GM18519 (cell line): ENCODE results near the gene CRACDL.

Experiments used
- ATAC-seq: cut with Tn5 transposase; IDR thresholded peaks from one replicate; pipeline ENCODE4 v1.9.1; 2021; ENCODE audit warnings: mild to moderate bottlenecking, moderate library complexity; ENCODE audit not compliant: unreplicated experiment, low FRiP score

Gene CRACDL

GRCh38 chr2:98928242-98928641 is 7.8 kb downstream of the CRACDL start:
- ATAC-seq: no peak

GRCh38 chr2:98927027-98927426 is 9.0 kb downstream of the CRACDL start:
- ATAC-seq: no peak

- no peak for ATAC-seq
These were observed 9.4 kb downstream of the CRACDL start for GRCh38 chr2:98926601-98927000.

- ATAC-seq: no peak
These were observed 11.1 kb downstream of the CRACDL start for GRCh38 chr2:98924910-98925309.

GRCh38 chr2:98924038-98924830 is 11.8 kb downstream of the CRACDL start:
- no peak for ATAC-seq

- ATAC-seq: no peak
These were observed 12.6 kb downstream of the CRACDL start for GRCh38 chr2:98923244-98923940.

GRCh38 chr2:98921062-98921461 is 15.0 kb downstream of the CRACDL start:
- ATAC-seq: no peak

- ATAC-seq: no peak
These were observed 19.0 kb downstream of the CRACDL start for GRCh38 chr2:98917031-98917471.

GRCh38 chr2:98915751-98916358 is 20.2 kb downstream of the CRACDL start:
- ATAC-seq: no peak

- no peak for ATAC-seq
These were observed 21.1 kb downstream of the CRACDL start for GRCh38 chr2:98914713-98915580.

- no peak for ATAC-seq
These were observed 21.9 kb downstream of the CRACDL start for GRCh38 chr2:98913916-98914712.

GRCh38 chr2:98912957-98913915 is 22.8 kb downstream of the CRACDL start:
- ATAC-seq: no peak

- no peak for ATAC-seq
These were observed 23.7 kb downstream of the CRACDL start for GRCh38 chr2:98912221-98912851.

GRCh38 chr2:98911376-98912154 is 24.5 kb downstream of the CRACDL start:
- no peak for ATAC-seq

GRCh38 chr2:98911126-98911375 is 25.0 kb downstream of the CRACDL start:
- no peak for ATAC-seq

GRCh38 chr2:98910349-98911125 is 25.5 kb downstream of the CRACDL start:
- ATAC-seq: no peak
